HG02870 (cell line): ENCODE results near the gene RAB22A.

ENCODE experiments used
- ATAC-seq: cut with Tn5 transposase; IDR thresholded peaks from one replicate; pipeline ENCODE4 v1.9.1; 2021; ENCODE audit warnings: mild to moderate bottlenecking, moderate library complexity; ENCODE audit not compliant: unreplicated experiment

RAB22A gene

GRCh38 chr20:58382096-58382495 is 72.6 kb downstream of the RAB22A start:
- ATAC-seq: no peak

GRCh38 chr20:58384821-58385220 is 75.3 kb downstream of the RAB22A start:
- ATAC-seq: no peak

- no peak for ATAC-seq
Observed at GRCh38 chr20:58388028-58388601, 78.6 kb downstream of the RAB22A start.

- ATAC-seq: peak; percentile 91
Observed at GRCh38 chr20:58388882-58389323, 79.4 kb downstream of the RAB22A start, which contains the start of gene VAPB. Gene VAPB, plus strand, starts transcription at chr20:58389229. Its CDS starts 231 bp downstream, at chr20:58389460.

- peak; percentile 25 for ATAC-seq
Observed at GRCh38 chr20:58389324-58389967, 79.9 kb downstream of the RAB22A start.

- no peak for ATAC-seq
Observed at GRCh38 chr20:58389968-58390658, 80.6 kb downstream of the RAB22A start.

GRCh38 chr20:58390659-58391035 is 81.1 kb downstream of the RAB22A start:
- ATAC-seq: no peak

- no peak for ATAC-seq
Observed at GRCh38 chr20:58392286-58392685, 82.8 kb downstream of the RAB22A start.

GRCh38 chr20:58393299-58393698 is 83.8 kb downstream of the RAB22A start:
- no peak for ATAC-seq

- ATAC-seq: no peak
Observed at GRCh38 chr20:58394801-58395200, 85.3 kb downstream of the RAB22A start.

GRCh38 chr20:58395604-58396003 is 86.1 kb downstream of the RAB22A start:
- ATAC-seq: no peak

- ATAC-seq: no peak
Observed at GRCh38 chr20:58397429-58397828, 87.9 kb downstream of the RAB22A start.

- ATAC-seq: no peak
Observed at GRCh38 chr20:58398254-58398653, 88.7 kb downstream of the RAB22A start.

GRCh38 chr20:58399926-58400325 is 90.4 kb downstream of the RAB22A start:
- no peak for ATAC-seq

- no peak for ATAC-seq
Observed at GRCh38 chr20:58401162-58401561, 91.6 kb downstream of the RAB22A start.

- no peak for ATAC-seq
Observed at GRCh38 chr20:58402305-58402704, 92.8 kb downstream of the RAB22A start.

GRCh38 chr20:58402827-58403226 is 93.3 kb downstream of the RAB22A start:
- peak; percentile 87 for ATAC-seq

GRCh38 chr20:58403272-58403671 is 93.8 kb downstream of the RAB22A start:
- peak; percentile 28 for ATAC-seq

- no peak for ATAC-seq
Observed at GRCh38 chr20:58405504-58406291, 96.2 kb downstream of the RAB22A start.

GRCh38 chr20:58406422-58407001 is 97.0 kb downstream of the RAB22A start:
- ATAC-seq: no peak
